Kidney epithelial cell (primary cell): ENCODE results near the gene MRPS33. TPM values are rescaled to one million over a fixed set of nuclear protein-coding genes. Genes with fewer than 3 reads are reported as not detected.

Source experiments
- DNase-seq: peaks from one replicate; pipeline ENCODE4 v3.0.0-alpha.2; 2010; ENCODE audit warnings: low read depth
- H3K27me3 ChIP-seq: 2 replicates; pipeline ENCODE4 v1.6.0; 2011; ENCODE audit warnings: low read length; ENCODE audit not compliant: control insufficient read depth, insufficient read depth
- H3K36me3 ChIP-seq: 2 replicates; pipeline ENCODE4 v1.5.1; 2011; ENCODE audit warnings: low read length; ENCODE audit not compliant: control insufficient read depth, insufficient read depth
- H3K4me3 ChIP-seq: 2 replicates; pipeline ENCODE4 v1.5.1; 2011; ENCODE audit warnings: low read depth, mild to moderate bottlenecking, control low read depth, low read length
- CTCF ChIP-seq: IDR thresholded peaks from 2 replicates; pipeline ENCODE4 v1.5.1; 2011; ENCODE audit warnings: mild to moderate bottlenecking, moderate library complexity, low read length, control low read depth, inconsistent platforms; ENCODE audit not compliant: insufficient read depth, poor library complexity, severe bottlenecking
- total RNA-seq: library from RNA; depleted of rRNA; stranded (reverse); fragments of >200 nt; gene quantifications from 2 replicates; pipeline ENCODE4 v1.2.3, GENCODE V29; 2015

MRPS33 gene
- total RNA-seq, 1 donor from 2014 or later: 32.2 TPM

- Histone ChIP-seq H3K27me3 (no peaks in the 10 kb centered on the region), H3K36me3 (no peaks in the 10 kb centered on the region), H3K4me3 (no peak overlapping the region)
- DNase-seq: no peak
- TF ChIP-seq CTCF: no peak
Observed at GRCh38 chr7:140990193-140990962, 24.4 kb downstream of the MRPS33 start.

GRCh38 chr7:140989068-140989467 lies 25.7 kb downstream of the MRPS33 start:
- H3K36me3 ChIP-seq: no peaks in the 10 kb centered on the region
- no peak overlapping the region for H3K4me3 ChIP-seq
- no peaks in the 10 kb centered on the region for H3K27me3 ChIP-seq
- DNase-seq: no peak
- no peak for TF ChIP-seq CTCF

- H3K4me3 ChIP-seq: no peak overlapping the region
- no peaks in the 10 kb centered on the region for H3K36me3 ChIP-seq
- DNase-seq: no peak
- no peaks in the 10 kb centered on the region for H3K27me3 ChIP-seq
- TF ChIP-seq CTCF: peak; percentile 8
Observed at GRCh38 chr7:140983802-140984201, 30.9 kb downstream of the MRPS33 start.

- TF ChIP-seq CTCF: no peak
- no peak for DNase-seq
- no peak overlapping the region for H3K4me3 ChIP-seq
- no peaks in the 10 kb centered on the region for H3K27me3 ChIP-seq
- H3K36me3 ChIP-seq: no peaks in the 10 kb centered on the region
Observed at GRCh38 chr7:140982508-140982907, 32.2 kb downstream of the MRPS33 start.

- no peak for TF ChIP-seq CTCF
- Histone ChIP-seq H3K27me3 (no peaks in the 10 kb centered on the region), H3K36me3 (no peaks in the 10 kb centered on the region), H3K4me3 (no peak overlapping the region)
- DNase-seq: no peak
Observed at GRCh38 chr7:140981951-140982350, 32.8 kb downstream of the MRPS33 start.

- no peaks in the 10 kb centered on the region for H3K27me3 ChIP-seq
- no peak for DNase-seq
- H3K36me3 ChIP-seq: no peaks in the 10 kb centered on the region
- TF ChIP-seq CTCF: no peak
- H3K4me3 ChIP-seq: no peak overlapping the region
Observed at GRCh38 chr7:140977741-140978140, 37.0 kb downstream of the MRPS33 start.
